ENCODE measurements around the gene MFSD6. TPM values are rescaled to one million over a fixed set of nuclear protein-coding genes. Genes with fewer than 3 reads are reported as not detected.

The MFSD6 gene
- total RNA-seq, 1 experiment from 2014 or later: 4.7 TPM

DNA sequence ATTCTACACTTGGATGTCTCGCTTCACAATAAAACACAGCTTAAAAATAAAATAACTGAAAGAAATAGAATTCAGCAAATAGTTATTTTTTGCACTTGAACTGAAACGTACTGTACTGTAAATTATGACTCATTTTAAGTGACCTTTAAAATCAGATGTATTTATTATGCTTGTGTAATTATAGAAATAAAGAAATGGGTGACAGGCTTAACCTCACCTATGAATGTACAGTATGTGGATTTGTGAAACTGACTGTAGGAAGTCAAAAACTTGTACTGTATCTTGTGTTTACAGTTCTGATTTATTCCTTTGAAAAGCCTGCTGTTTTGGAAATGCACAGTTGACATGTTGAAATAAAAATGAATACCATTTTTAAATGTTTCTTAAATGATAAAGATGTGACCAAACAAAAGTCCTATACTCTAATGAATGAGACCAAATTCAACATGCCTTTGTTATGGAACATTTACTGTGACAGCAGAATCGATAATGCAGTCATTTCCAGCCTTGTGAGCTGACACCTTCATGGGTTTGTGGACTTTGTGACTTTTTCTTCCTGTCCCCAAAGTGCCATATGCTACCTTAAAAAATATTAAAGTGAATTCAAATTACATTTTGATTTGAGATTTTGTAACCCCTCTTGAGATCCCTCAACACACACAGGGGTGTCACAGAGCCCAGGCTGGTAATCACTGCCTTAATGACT is 93.7 kb downstream of the MFSD6 start:
- no peaks in the 10 kb centered on the region for H3K9me3 Mint-ChIP-seq
- peaks cover 12% of the 10 kb centered on the region for H3K4me1 Mint-ChIP-seq
- ChIA-PET POLR2A (no interaction called here), CTCF (no interaction called here)
- no peak overlapping the region for H3K27ac Mint-ChIP-seq
- H3K36me3 Mint-ChIP-seq: no peaks in the 10 kb centered on the region
- ATAC-seq: no peak
- H3K4me3 Mint-ChIP-seq: no peak overlapping the region
- no peak for DNase-seq (ENCODE audit: low spot score)
- no peaks in the 10 kb centered on the region for H3K27me3 Mint-ChIP-seq (ENCODE audit: low read depth)
- TF ChIP-seq NFE2L1 (CRISPR knock-in tag; IDR thresholded peaks at IDR 0.05) (no peak), NFYB (CRISPR knock-in tag; conservative IDR thresholded peaks at IDR 0.05; ENCODE audit: low read depth) (no peak), GRHL2 (CRISPR knock-in tag; IDR thresholded peaks at IDR 0.05; ENCODE audit: insufficient replicate concordance, severe bottlenecking) (no peak), GABPB1 (CRISPR knock-in tag; IDR thresholded peaks at IDR 0.05) (no peak), TEAD4 (CRISPR knock-in tag; IDR thresholded peaks at IDR 0.05) (no peak), AR (CRISPR knock-in tag; IDR thresholded peaks at IDR 0.05) (no peak), ZNF281 (CRISPR knock-in tag; IDR thresholded peaks at IDR 0.05) (no peak), CREM (CRISPR knock-in tag; IDR thresholded peaks at IDR 0.05) (no peak), JUN (CRISPR knock-in tag; IDR thresholded peaks at IDR 0.05) (no peak), SMAD4 (CRISPR knock-in tag; IDR thresholded peaks at IDR 0.05) (no peak), ERG (CRISPR knock-in tag; IDR thresholded peaks at IDR 0.05) (no peak), USF1 (CRISPR knock-in tag; IDR thresholded peaks at IDR 0.05) (no peak), ZNF263 (CRISPR knock-in tag; IDR thresholded peaks at IDR 0.05; ENCODE audit: low read depth) (no peak), IRF2 (CRISPR knock-in tag; IDR thresholded peaks at IDR 0.05; ENCODE audit: borderline replicate concordance, low read depth) (no peak)
- TF ChIP-seq, protein P1, sequence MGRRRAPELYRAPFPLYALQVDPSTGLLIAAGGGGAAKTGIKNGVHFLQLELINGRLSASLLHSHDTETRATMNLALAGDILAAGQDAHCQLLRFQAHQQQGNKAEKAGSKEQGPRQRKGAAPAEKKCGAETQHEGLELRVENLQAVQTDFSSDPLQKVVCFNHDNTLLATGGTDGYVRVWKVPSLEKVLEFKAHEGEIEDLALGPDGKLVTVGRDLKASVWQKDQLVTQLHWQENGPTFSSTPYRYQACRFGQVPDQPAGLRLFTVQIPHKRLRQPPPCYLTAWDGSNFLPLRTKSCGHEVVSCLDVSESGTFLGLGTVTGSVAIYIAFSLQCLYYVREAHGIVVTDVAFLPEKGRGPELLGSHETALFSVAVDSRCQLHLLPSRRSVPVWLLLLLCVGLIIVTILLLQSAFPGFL (CRISPR knock-in tag; IDR thresholded peaks at IDR 0.05; ENCODE audit: borderline replicate concordance): no peak
- TF ChIP-seq, protein P2, sequence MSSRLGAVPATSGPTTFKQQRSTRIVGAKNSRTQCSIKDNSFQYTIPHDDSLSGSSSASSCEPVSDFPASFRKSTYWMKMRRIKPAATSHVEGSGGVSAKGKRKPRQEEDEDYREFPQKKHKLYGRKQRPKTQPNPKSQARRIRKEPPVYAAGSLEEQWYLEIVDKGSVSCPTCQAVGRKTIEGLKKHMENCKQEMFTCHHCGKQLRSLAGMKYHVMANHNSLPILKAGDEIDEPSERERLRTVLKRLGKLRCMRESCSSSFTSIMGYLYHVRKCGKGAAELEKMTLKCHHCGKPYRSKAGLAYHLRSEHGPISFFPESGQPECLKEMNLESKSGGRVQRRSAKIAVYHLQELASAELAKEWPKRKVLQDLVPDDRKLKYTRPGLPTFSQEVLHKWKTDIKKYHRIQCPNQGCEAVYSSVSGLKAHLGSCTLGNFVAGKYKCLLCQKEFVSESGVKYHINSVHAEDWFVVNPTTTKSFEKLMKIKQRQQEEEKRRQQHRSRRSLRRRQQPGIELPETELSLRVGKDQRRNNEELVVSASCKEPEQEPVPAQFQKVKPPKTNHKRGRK (CRISPR knock-in tag; IDR thresholded peaks at IDR 0.05; ENCODE audit: borderline replicate concordance): no peak
- TF ChIP-seq, protein P3, sequence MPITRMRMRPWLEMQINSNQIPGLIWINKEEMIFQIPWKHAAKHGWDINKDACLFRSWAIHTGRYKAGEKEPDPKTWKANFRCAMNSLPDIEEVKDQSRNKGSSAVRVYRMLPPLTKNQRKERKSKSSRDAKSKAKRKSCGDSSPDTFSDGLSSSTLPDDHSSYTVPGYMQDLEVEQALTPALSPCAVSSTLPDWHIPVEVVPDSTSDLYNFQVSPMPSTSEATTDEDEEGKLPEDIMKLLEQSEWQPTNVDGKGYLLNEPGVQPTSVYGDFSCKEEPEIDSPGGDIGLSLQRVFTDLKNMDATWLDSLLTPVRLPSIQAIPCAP (CRISPR knock-in tag; IDR thresholded peaks at IDR 0.05): no peak
